ENCODE data around the gene ZDHHC11B. TPM values are rescaled to one million over a fixed set of nuclear protein-coding genes. Genes with fewer than 3 reads are reported as not detected.
A peak's percentile ranks its signal among the peaks of the same experiment; 100 is the strongest.
"Not testable (repeated sequence)": the region's sequence is repeated elsewhere in the genome, so short reads cannot be mapped to it uniquely, and the experiment has no call there.

The ZDHHC11B gene
- total RNA-seq, 1 donor from 2014 or later = 6.9 TPM

DNA sequence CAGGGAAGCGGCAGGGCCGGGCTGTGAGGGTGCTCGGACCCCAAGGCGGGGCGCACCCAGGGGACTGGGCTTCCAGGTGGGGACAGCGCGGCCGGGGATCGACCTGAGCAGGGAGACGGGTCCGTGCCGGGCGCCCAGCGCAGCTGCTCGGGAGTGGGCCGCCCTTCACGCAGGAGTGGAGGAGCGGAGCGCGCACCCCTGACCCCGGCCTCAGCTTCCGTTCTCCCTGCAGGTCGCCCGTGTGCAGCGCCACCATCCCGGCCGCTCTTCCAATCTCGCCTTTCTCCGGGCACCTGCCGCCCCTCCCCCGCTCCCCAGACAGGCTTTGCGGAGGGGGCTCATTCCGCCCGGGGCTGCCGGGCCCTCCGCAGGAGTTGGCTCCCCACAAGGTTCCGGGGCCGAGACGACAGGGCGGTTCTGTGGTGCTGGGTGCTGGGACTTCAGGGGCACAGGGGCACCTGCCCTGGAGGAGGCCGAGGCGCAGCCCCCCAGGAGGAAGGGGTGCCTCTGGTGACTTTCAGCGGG is 714 bp upstream of the ZDHHC11B start:
- DNase-seq (ENCODE audit: low spot score) = not testable (repeated sequence)

DNA sequence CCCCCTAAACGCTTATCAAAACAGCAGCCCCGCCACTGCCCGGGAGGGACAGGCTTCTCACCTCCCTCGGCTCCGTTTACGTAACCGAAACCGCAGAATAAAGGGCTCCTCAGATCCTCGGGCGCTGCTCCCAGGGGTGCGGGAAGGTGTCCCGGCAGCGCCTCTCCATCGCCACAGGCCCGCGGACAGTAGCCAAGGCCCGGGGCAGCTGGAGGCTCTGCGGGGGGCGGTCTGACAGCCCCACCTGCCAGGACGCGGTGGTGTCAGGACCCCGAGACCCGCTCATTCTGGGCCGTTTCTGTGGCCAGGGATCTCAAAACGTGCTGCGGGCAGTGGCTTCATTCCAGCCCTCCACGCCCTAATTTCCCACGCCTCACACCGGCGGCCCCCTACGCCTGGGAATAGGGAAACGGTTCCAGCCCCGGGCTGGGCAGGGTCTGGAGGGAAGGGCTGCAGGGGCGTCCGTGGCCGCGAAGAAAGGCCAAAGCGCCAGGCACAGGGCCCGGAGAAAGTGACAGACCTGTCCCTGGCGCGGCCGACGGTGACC is 575 bp downstream of the ZDHHC11B start:
- DNase-seq (ENCODE audit: low spot score) = not testable (repeated sequence)

DNA sequence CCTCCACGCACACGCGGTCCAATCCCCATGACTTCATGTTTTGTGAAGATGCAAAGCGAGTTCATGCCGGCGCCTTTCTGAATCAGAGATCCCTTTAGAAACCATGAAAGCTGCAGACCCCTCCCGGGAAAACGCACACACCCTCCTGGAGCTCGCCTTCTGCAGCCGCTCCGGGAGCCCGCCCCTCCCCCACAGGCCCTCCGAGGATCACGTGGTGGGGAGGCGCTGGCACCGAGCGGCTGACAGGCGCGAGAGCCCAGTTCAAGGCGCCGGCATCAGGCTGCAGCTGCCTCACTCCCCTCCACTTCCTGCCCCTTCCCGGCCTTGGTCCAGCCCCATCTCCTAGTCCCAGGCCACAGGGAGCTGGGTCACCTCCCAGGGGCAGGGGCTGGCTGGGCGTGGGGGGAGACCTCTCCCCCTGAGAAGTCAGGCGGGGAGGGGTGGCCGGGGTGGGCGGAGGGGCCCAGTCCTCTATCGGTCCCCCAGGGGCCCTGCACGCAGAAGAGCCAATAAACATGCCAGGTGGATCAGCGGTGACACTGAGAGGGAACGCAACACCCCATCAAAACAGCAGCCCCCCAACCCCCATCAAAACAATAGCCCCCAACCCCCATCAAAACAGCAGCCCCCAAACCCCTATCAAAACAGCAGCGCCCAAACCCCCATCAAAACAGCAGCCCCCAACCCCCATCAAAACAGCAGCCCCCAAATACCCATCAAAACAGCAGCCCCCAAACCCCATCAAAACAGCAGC is 1.3 kb downstream of the ZDHHC11B start:
- not testable (repeated sequence) for DNase-seq (ENCODE audit: low spot score)

DNA sequence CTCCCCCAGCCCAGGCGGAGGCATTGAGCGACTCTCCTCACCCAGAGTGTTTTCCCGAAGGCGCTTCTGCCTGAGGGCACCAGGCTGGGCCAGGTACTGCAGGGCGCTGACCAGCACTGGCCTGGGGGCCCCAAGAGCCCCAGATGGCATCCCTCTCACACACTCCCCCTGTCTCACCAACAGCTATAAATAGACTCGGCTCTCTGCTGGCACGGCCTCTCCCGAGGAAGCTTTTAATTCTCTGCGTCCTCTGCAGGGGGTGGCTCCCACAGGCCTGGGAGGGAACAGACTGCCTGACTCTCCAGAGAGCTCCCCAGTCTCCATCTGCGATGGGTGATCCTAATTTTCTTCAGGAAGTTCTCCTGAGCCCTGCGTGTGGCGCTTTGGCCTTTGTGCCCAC is 2.2 kb downstream of the ZDHHC11B start:
- DNase-seq (ENCODE audit: low spot score) = not testable (repeated sequence)

DNA sequence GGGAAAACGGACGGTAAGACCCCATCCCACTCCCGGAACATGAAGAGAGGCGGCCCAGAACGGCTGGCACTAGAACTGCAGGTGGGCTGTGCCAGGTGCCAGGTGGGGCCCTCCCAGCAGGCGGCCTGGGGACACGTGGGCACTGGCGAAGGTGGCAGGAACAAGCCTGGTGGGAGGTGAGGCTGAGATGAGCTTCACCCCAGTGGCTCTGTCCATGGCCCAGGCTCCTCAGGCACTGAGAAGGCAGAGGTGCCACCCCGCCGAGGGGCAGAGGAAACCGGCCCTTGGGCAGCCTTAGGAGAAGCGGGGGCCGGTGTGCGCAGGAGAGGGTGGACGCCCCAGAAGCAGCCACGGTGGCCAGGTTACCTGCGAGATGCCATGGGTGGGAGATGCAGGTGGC is 4.0 kb downstream of the ZDHHC11B start:
- not testable (repeated sequence) for DNase-seq (ENCODE audit: low spot score)

DNA sequence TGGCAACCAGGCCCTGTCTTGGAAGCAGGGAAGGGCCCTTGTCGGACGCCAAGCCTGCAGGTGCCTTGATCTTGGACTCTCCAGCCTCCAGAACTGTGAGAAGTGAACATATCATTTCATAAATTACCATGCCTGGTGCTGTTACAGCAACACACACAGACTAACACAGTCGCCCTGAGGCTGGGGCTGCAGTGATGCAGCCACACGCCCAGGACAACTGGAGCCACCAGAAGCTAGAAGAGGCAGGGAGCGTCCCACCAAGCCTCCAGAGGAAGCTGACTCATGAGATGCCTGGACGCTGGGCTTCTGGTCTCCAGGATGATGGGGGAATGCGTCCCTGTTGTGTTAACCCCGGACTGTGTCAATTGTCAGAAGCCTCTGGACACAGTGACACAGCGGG is 5.6 kb downstream of the ZDHHC11B start:
- not testable (repeated sequence) for DNase-seq (ENCODE audit: low spot score)

DNA sequence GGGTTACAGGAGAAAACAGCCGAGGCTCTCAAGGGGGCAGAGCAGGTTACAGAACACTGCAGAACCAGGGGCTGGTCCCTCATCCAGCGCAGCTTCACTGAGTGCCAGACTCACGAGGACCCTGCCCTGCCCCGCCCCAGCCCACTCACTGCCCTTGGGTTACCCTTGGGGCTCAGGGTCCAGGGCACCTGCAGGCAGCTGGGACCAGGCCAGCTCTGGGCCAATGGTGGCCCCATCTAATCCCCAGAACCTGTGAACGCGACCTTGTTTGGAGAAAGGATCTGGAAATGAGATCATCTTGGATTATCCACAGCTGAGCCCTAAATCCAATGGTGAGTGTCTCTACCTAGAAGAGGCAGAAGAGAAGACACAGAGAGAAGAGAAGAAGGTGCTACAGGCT is 6.1 kb downstream of the ZDHHC11B start:
- not testable (repeated sequence) for DNase-seq (ENCODE audit: low spot score)

DNA sequence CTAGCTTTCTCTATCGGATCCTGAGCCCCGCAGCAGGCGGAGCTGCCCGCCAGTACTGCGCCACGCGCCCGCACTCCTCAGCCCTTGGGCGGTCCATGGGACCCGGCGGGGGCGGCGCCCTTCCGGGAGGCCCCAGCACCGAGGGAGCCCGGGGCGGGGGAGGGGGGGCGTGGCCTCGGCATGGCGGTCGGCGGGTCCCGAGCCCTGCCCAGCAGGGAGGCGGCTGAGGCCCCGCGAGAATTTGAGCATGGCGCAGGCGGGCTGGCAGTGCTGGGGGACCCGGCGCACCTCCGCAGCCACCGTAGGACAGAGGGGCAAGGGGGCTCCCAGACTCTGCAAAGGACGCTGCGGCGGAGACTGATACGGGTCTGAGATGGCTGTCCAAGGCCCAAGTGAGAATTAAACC is 6.8 kb downstream of the ZDHHC11B start:
- DNase-seq (ENCODE audit: low spot score) = peak; percentile 93

DNA sequence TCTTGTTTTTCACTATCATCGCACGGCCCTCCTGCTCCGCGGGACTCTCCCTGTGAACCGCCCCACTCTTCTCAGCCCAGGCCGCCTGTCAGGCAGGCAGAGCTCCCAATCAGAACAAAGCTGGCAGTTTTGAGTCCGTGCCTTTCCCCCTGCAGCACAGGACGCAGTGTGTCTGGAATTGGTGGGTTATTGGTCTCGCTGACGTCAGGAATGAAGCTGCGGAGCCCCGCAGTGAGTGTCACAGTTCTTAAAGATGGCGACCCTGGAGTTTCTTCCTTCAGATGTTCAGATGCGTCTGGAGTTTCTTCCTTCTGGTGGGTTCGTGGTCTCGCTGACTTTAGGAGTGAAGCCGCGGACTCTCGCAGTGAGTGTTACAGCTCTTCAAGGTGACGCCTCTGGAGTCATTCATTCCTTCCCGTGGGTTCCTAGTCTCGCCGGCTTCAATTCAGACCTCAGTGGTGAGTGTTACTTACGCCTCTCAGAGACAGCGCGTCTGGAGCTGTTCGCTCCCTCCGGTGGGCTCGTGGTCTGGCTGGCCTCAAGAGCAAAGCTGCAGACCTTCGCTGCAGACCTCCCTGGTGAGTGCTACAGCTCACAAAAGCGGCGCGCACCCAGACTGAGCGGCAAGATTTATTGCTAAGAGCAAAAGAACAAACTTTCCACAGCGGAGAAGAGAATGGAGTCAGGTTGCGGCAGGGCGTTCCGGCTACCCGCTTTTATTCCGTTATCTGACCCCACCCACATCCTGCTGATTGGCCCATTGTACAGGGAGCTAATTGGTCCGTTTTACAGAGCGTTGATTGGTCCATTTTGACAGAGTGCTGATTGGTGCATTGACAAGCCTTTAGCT is 7.4 kb downstream of the ZDHHC11B start:
- DNase-seq (ENCODE audit: low spot score) = peak; percentile 93

DNA sequence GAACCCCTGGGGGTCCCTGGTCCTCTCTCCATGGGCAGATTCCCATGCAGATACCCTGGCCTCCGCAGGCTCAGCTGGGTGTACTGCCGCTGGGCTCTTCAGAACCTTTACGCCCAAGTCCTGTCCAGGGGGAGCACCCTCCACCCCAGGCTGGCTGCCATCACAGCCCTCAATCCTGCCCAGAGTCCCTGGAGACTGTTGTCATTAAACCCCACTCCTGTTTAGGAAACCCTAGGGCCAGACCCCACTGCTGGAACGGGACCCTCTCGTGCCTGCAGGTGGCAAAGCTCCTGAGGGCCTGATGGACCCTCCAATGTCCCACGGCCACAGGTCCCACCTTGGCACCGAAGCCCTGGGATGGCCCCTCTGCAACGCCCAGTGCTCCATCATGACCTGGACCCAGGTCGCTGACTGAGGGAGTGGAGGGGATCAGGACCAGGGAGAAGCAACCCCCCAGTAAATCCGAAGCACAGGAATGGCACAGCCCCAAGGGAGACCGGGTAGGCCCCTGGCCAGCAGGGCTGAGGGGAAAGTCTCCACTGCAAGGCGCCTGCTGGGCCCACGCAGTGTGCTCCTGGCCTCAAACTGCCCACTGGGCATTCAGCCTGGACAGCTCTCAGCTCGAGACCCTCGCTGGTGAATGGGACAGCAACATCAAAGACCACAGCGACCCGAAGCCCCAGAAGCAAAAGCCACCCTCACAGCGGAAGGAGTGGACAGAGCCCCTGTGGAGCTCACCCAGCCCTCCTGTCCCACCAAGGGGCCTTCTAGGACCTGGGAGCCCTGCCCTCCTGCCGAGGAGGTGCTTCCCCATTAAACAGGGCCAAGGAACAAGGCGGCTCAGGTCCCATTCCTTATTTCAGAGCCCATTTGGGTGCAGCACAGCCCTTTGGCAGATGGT is 8.3 kb downstream of the ZDHHC11B start:
- DNase-seq (ENCODE audit: low spot score) = peak; percentile 95

DNA sequence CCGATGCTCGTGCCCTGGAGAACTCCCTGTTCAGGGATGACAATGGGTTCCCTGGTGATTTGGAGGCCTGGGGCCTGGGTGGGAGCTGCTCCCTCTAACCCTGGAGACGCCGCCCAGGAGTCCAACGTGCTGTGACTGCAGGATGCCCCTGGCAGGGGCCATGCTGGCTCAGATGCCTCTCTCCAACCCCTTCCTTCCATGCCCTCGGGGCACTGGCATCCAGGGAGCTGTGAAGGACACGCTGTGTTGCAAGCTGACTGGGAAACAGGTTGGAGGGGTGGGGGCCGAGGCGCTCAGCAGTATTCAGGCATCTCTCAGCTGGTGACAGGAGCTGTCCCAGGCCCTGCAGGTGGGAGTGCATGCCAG is 9.0 kb downstream of the ZDHHC11B start:
- not testable (repeated sequence) for DNase-seq (ENCODE audit: low spot score)

DNA sequence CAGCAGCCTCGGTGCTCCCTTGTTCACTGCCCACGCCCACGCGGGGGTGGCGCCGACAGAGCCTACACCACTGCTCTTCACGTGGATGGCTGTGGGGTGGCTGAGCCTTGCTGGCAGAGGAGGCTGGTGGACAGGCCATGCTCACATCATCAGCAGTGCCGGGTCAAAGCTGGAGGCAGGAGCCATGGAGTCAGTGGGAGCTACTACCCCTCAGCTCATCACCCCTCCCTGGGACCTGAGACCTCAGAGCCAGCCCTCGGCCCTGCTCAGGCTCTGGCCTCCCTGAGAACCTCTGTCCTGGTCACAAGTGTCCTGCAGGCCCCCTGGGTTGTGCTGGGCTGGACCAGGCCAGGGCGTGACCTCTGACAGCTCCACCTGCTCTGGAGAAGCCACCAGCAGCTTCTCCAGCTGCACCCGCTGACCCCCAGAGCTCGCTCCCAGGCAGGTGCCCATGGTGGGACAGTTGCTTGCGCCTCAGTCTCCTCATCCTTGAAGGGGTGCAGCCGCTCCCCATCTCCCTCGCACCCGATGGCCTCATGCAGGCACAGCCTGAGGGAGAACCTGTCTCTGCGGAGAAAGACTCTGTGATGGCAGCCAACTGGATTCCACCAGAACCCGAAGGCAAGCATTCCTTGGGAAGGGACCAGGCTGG is 9.5 kb downstream of the ZDHHC11B start:
- DNase-seq (ENCODE audit: low spot score) = peak; percentile 95

DNA sequence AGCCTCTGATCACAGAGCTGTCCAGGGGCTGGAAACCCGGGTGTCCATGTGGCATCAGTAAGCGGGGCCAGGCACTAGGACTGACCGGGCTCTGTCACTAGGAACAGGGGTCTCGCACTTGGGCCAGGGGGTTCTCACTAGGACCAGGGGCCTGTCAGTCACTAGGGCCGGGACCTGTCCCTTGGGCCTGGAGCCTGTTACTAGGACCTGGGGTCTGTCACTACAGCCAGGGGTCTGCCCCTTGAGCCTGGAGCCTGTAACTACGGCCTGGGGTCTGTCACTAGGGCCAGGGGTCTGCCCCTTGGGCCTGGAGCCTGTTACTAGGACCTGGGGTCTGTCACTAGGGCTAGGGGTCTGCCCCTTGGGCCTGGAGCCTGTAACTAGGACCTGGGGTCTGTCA is 10.2 kb downstream of the ZDHHC11B start:
- DNase-seq (ENCODE audit: low spot score) = peak; percentile 90

DNA sequence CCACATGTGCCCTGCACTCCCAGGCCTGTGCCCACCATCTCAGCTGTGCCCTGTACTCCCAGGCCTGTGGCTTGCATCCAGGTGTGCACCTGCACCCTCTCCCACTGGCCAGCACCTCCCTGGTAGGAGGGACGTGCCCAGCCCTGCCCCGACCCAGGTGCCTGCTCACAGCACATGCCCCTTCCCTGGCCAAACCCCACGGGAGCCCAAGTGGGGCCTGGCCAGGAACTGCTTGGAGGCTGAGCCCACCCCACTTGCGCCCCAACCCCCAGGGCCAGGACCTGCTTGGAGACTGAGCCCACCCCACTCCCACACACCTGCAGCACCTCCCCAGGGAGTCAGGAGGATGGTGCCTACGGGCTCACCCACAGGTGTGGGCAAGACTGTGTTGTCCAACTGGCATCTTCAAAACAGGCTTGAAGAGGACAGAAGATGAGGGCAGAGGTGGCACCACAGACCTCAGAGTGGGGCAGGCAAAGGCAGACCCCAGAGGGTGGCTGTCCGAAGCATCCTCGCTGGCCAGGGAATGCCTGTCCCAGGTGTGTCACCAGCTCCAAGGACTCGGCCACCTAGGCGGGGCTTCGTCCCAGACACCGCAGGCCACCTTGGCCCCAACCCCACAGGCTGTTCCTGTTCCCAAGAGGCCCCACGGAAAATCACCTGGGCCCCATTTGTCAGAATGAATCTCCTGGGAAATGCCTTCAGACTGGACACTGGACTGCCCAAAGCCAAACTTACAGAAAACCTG is 10.8 kb downstream of the ZDHHC11B start:
- peak; percentile 94 for DNase-seq (ENCODE audit: low spot score)

DNA sequence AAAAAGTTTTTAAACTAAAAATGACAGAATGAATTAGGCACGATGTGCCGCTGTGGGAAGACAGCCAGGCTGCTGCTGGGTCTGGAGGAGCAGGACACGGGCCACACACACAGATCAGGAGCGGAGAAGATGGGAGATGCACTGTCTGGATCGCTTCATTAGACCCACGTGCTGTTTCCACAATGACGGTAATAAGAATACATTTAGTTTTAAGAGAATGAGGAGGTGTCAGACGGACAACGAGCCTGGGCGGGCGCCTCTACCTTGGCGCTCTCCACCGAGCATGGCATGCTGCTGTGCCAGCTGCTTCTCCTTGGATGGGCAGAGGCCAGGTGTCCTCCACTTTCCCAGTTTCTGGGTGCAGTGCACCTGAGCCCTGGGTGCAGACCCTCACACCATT is 11.6 kb downstream of the ZDHHC11B start:
- DNase-seq (ENCODE audit: low spot score) = peak; percentile 92

DNA sequence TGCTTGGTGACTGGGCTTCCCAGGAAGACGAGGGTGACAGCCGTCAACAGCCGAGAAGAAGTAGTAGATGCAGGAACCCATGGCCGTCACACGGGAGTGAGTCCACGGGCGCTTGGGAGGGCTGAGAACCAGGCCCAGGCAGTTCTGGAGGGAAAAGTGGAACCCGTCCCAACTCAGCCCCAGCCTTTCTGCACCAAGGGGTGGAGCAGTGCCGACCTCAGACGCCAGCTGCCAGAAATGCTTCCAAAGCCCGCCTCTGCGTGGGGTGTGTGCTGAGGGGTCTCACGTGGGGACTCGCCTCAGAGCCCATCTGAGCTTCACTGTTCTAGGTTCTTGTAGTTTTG is 12.0 kb downstream of the ZDHHC11B start:
- peak; percentile 88 for DNase-seq (ENCODE audit: low spot score)

DNA sequence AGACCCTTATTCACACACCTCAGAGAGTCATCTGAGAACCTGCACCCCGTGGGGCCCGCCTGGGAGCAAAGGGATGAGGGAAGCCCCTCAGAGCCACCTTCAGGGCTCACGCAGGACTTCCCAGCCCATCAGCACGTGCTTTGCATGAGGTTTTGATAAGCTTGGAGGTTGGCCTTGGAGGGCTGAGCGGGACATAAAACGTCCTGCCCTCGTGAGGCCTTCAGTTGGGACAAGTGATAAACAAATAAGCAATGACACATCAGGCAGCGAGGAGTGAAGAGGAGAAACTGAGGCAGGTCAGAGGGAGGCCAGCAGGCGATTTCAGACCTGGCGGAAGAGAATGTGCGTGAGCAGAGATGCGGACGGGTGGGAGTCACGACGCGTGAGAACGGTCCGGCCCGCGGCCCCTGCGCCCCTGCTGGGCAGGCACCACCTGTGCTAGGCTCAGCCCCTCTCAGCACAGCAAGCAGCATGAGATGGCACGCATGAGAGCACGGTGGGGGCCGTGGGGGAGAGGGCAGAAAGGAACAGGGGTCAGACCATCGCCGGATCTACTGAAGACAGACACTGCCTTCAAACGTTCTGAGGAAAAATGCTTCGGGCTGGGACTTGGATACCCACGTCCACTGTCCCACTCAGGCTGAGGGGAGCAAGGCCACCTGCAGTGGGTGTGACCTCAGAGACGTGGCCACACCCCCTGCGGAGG is 12.5 kb downstream of the ZDHHC11B start:
- DNase-seq (ENCODE audit: low spot score) = peak; percentile 88

DNA sequence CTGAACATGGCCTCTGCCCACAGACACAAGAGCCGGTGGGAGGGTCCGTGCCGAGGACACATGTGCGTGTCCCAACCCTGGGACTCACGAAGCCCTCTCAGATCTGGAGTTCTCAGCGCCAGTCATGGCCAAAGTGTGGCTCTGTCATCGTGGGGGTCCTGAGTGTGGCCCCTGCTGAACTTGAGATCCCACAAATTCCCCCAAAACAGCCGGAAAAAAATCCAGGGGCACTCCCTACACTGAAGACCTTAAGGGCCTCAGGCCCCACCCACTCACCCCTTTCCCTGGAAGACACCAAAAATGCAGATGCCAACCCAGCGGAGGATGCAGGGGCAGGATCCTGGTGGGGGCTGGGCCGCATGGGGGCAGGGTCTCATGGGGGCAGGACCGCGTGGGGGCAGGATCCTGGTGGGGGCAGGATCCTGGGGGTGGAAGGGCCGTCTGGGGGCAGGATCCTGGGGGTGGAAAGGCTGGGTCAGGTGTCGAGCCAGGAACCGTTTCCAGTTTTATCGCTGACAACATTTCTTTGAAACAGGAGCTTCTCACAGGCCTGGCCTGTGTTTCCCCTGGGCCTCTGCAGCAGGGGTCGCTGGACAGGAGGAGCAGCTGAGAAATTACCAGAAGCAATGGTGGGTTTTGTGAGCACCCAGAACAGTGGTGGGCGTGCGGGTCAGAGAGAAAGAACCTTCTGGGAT is 13.3 kb downstream of the ZDHHC11B start:
- peak; percentile 91 for DNase-seq (ENCODE audit: low spot score)
